ENCODE measurements around the gene KCNK3.
"Not testable (repeated sequence)": the region's sequence is repeated elsewhere in the genome, so short reads cannot be mapped to it uniquely, and the experiment has no call there.

The KCNK3 gene

GRCh38 chr2:26665296-26665695, 27.2 kb upstream of the KCNK3 start:
- H3K4me3 ChIP-seq (ENCODE audit: insufficient read depth, low read depth, low read length); H3K9me3 ChIP-seq (ENCODE audit: control insufficient read depth, low read length); H3K36me3 ChIP-seq (ENCODE audit: control insufficient read depth, insufficient read depth, low read length); H3K27ac ChIP-seq (ENCODE audit: insufficient read depth, low read depth, low read length, poor library complexity, severe bottlenecking); H3K27me3 ChIP-seq (ENCODE audit: control insufficient read depth, insufficient read depth, low read length, poor library complexity, severe bottlenecking); H3K4me1 ChIP-seq (ENCODE audit: control insufficient read depth, insufficient read depth, low read length): not testable (repeated sequence)
- WGBS, 2 experiments = 95% methylated on average over 14 to 20 of the region's 21 CpGs

GRCh38 chr2:26666671-26667070, 25.9 kb upstream of the KCNK3 start:
- Histone ChIP-seq H3K4me1 (ENCODE audit: control insufficient read depth, insufficient read depth, low read length) (no peaks in the 10 kb centered on the region), H3K9me3 (ENCODE audit: control insufficient read depth, low read length) (no peaks in the 10 kb centered on the region), H3K27ac (ENCODE audit: insufficient read depth, low read depth, low read length, poor library complexity, severe bottlenecking) (no peak overlapping the region), H3K27me3 (ENCODE audit: control insufficient read depth, insufficient read depth, low read length, poor library complexity, severe bottlenecking) (no peaks in the 10 kb centered on the region), H3K4me3 (ENCODE audit: insufficient read depth, low read depth, low read length) (no peak overlapping the region), H3K36me3 (ENCODE audit: control insufficient read depth, insufficient read depth, low read length) (no peaks in the 10 kb centered on the region)
- WGBS, 2 experiments = 67 to 68% methylated on average over 2 of the region's 2 CpGs

- Histone ChIP-seq H3K9me3 (ENCODE audit: control insufficient read depth, low read length) (no peaks in the 10 kb centered on the region), H3K27me3 (ENCODE audit: control insufficient read depth, insufficient read depth, low read length, poor library complexity, severe bottlenecking) (no peaks in the 10 kb centered on the region), H3K36me3 (ENCODE audit: control insufficient read depth, insufficient read depth, low read length) (no peaks in the 10 kb centered on the region), H3K4me1 (ENCODE audit: control insufficient read depth, insufficient read depth, low read length) (peaks cover 3% of the 10 kb centered on the region), H3K27ac (ENCODE audit: insufficient read depth, low read depth, low read length, poor library complexity, severe bottlenecking) (no peak overlapping the region), H3K4me3 (ENCODE audit: insufficient read depth, low read depth, low read length) (no peak overlapping the region)
- 96 to 98% methylated on average over 4 of the region's 4 CpGs for WGBS, 2 experiments
These were observed 24.5 kb upstream of the KCNK3 start for GRCh38 chr2:26668041-26668440.

- Histone ChIP-seq H3K27ac (ENCODE audit: insufficient read depth, low read depth, low read length, poor library complexity, severe bottlenecking) (no peak overlapping the region), H3K4me3 (ENCODE audit: insufficient read depth, low read depth, low read length) (no peak overlapping the region), H3K27me3 (ENCODE audit: control insufficient read depth, insufficient read depth, low read length, poor library complexity, severe bottlenecking) (no peaks in the 10 kb centered on the region), H3K36me3 (ENCODE audit: control insufficient read depth, insufficient read depth, low read length) (no peaks in the 10 kb centered on the region), H3K9me3 (ENCODE audit: control insufficient read depth, low read length) (no peaks in the 10 kb centered on the region), H3K4me1 (ENCODE audit: control insufficient read depth, insufficient read depth, low read length) (peaks cover 3% of the 10 kb centered on the region)
- WGBS, 2 experiments = 86 to 88% methylated on average over 8 of the region's 8 CpGs
These were observed 23.4 kb upstream of the KCNK3 start for GRCh38 chr2:26668856-26669750.

- Histone ChIP-seq H3K9me3 (ENCODE audit: control insufficient read depth, low read length) (no peaks in the 10 kb centered on the region), H3K27me3 (ENCODE audit: control insufficient read depth, insufficient read depth, low read length, poor library complexity, severe bottlenecking) (no peaks in the 10 kb centered on the region), H3K27ac (ENCODE audit: insufficient read depth, low read depth, low read length, poor library complexity, severe bottlenecking) (no peak overlapping the region), H3K4me3 (ENCODE audit: insufficient read depth, low read depth, low read length) (no peak overlapping the region), H3K4me1 (ENCODE audit: control insufficient read depth, insufficient read depth, low read length) (peaks cover 3% of the 10 kb centered on the region), H3K36me3 (ENCODE audit: control insufficient read depth, insufficient read depth, low read length) (no peaks in the 10 kb centered on the region)
- 61 to 63% methylated on average over 3 of the region's 3 CpGs for WGBS, 2 experiments
These were observed 22.4 kb upstream of the KCNK3 start for GRCh38 chr2:26670171-26670570.

- Histone ChIP-seq H3K4me1 (ENCODE audit: control insufficient read depth, insufficient read depth, low read length) (peaks cover 3% of the 10 kb centered on the region), H3K27ac (ENCODE audit: insufficient read depth, low read depth, low read length, poor library complexity, severe bottlenecking) (no peak overlapping the region), H3K4me3 (ENCODE audit: insufficient read depth, low read depth, low read length) (no peak overlapping the region), H3K9me3 (ENCODE audit: control insufficient read depth, low read length) (no peaks in the 10 kb centered on the region), H3K36me3 (ENCODE audit: control insufficient read depth, insufficient read depth, low read length) (no peaks in the 10 kb centered on the region), H3K27me3 (ENCODE audit: control insufficient read depth, insufficient read depth, low read length, poor library complexity, severe bottlenecking) (no peaks in the 10 kb centered on the region)
- 90 to 92% methylated on average over 5 of the region's 5 CpGs for WGBS, 2 experiments
These were observed 21.5 kb upstream of the KCNK3 start for GRCh38 chr2:26670931-26671460.

GRCh38 chr2:26671691-26672090, 20.8 kb upstream of the KCNK3 start:
- Histone ChIP-seq H3K4me3 (ENCODE audit: insufficient read depth, low read depth, low read length) (no peak overlapping the region), H3K9me3 (ENCODE audit: control insufficient read depth, low read length) (no peaks in the 10 kb centered on the region), H3K36me3 (ENCODE audit: control insufficient read depth, insufficient read depth, low read length) (no peaks in the 10 kb centered on the region), H3K27ac (ENCODE audit: insufficient read depth, low read depth, low read length, poor library complexity, severe bottlenecking) (no peak overlapping the region), H3K4me1 (ENCODE audit: control insufficient read depth, insufficient read depth, low read length) (peaks cover 3% of the 10 kb centered on the region), H3K27me3 (ENCODE audit: control insufficient read depth, insufficient read depth, low read length, poor library complexity, severe bottlenecking) (no peaks in the 10 kb centered on the region)
- WGBS, 2 experiments = 90 to 92% methylated on average over 5 of the region's 5 CpGs

- no peak overlapping the region for H3K27ac ChIP-seq (ENCODE audit: insufficient read depth, low read depth, low read length, poor library complexity, severe bottlenecking)
- peaks cover 3% of the 10 kb centered on the region for H3K4me1 ChIP-seq (ENCODE audit: control insufficient read depth, insufficient read depth, low read length)
- H3K36me3 ChIP-seq (ENCODE audit: control insufficient read depth, insufficient read depth, low read length) = no peaks in the 10 kb centered on the region
- no peak overlapping the region for H3K4me3 ChIP-seq (ENCODE audit: insufficient read depth, low read depth, low read length)
- H3K27me3 ChIP-seq (ENCODE audit: control insufficient read depth, insufficient read depth, low read length, poor library complexity, severe bottlenecking) = no peaks in the 10 kb centered on the region
- 77% methylated on average over 11 of the region's 11 CpGs for WGBS, 2 experiments
- H3K9me3 ChIP-seq (ENCODE audit: control insufficient read depth, low read length) = no peaks in the 10 kb centered on the region
These were observed 20.3 kb upstream of the KCNK3 start for GRCh38 chr2:26672112-26672817.

- H3K36me3 ChIP-seq (ENCODE audit: control insufficient read depth, insufficient read depth, low read length) = no peaks in the 10 kb centered on the region
- no peaks in the 10 kb centered on the region for H3K9me3 ChIP-seq (ENCODE audit: control insufficient read depth, low read length)
- whole genome bisulfite sequencing, 2 experiments = 91 to 94% methylated on average over 9 of the region's 9 CpGs
- no peak overlapping the region for H3K4me3 ChIP-seq (ENCODE audit: insufficient read depth, low read depth, low read length)
- H3K27me3 ChIP-seq (ENCODE audit: control insufficient read depth, insufficient read depth, low read length, poor library complexity, severe bottlenecking) = no peaks in the 10 kb centered on the region
- H3K27ac ChIP-seq (ENCODE audit: insufficient read depth, low read depth, low read length, poor library complexity, severe bottlenecking) = no peak overlapping the region
- peaks cover 3% of the 10 kb centered on the region for H3K4me1 ChIP-seq (ENCODE audit: control insufficient read depth, insufficient read depth, low read length)
These were observed 19.6 kb upstream of the KCNK3 start for GRCh38 chr2:26672818-26673393.
